HG03571 (cell line): Measurements from ENCODE around the gene ZNF780B.

Source experiments
- ATAC-seq: cut with Tn5 transposase; IDR thresholded peaks from one replicate; pipeline ENCODE4 v1.9.1; 2021; ENCODE audit not compliant: unreplicated experiment

Gene ZNF780B

GRCh38 chr19:39983695-39984300, 72.2 kb downstream of the ZNF780B start:
- no peak for ATAC-seq

- ATAC-seq: no peak
Observed at GRCh38 chr19:39982883-39983282, 73.1 kb downstream of the ZNF780B start.
